H1 (cell line): ENCODE results near the gene ADCY2. TPM values are rescaled to one million over a fixed set of nuclear protein-coding genes. Genes with fewer than 3 reads are reported as not detected.

Source experiments
- BCL11A ChIP-seq, 2 experiments: IDR thresholded peaks; one replicate each; pipeline ENCODE4 v1.6.1; 2011; ENCODE audit warnings: low read depth in 2 of 2, low read length in 2 of 2, mild to moderate bottlenecking in 2 of 2
- CBX5 ChIP-seq: fragments of 300-800, 300-1000 bp; sonication (generic); IDR thresholded peaks from 2 replicates; pipeline ENCODE4 v1.7.1; 2016; ENCODE audit warnings: antibody characterized with exemption, low read length, low read depth
- EGR1 ChIP-seq: IDR thresholded peaks from 2 replicates; pipeline ENCODE4 v1.6.1; 2011; ENCODE audit warnings: low read depth, low read length, borderline replicate concordance
- POU5F1 ChIP-seq: IDR thresholded peaks from 2 replicates; pipeline ENCODE4 v1.6.1; 2011; ENCODE audit warnings: low read depth, mild to moderate bottlenecking, low read length, moderate library complexity
- SIX5 ChIP-seq: IDR thresholded peaks from 2 replicates; pipeline ENCODE4 v1.6.1; 2011; ENCODE audit warnings: mild to moderate bottlenecking, low read depth, low read length
- TEAD4 ChIP-seq: IDR thresholded peaks from 2 replicates; pipeline ENCODE4 v1.6.1; 2012; ENCODE audit warnings: low read depth, low read length, inconsistent platforms, mixed read lengths
- YY1 ChIP-seq: IDR thresholded peaks from 2 replicates; pipeline ENCODE4 v1.6.1; 2011; ENCODE audit warnings: low read depth, mild to moderate bottlenecking, low read length
- polyA plus RNA-seq, 7 experiments: library from polyadenylated mRNA; depleted of rRNA in 3 of 7; stranded (reverse) in 5 of 7; unstranded in 2 of 7; fragments of >200 nt in 5 of 7; fragments of 200-250 nt in 2 of 7; gene quantifications; 1 replicate in 5 of 7; 2 replicates in 1 of 7; 4 replicates in 1 of 7; pipeline versions ENCODE4 v1.2.1 to v1.2.3, GENCODE V29; 2011 to 2013; ENCODE audit warnings: missing spikeins in 2 of 7, mixed read lengths in 2 of 7
- total RNA-seq: library from RNA; stranded (reverse); fragmentation: NEBNext Ultra II Directional; extraction: Animal tissue kit (Norgen Biotek cat#: 25700); gene quantifications from 2 replicates; pipeline ENCODE4 v1.2.1, GENCODE V29; 2021

Gene ADCY2
- total and polyA plus RNA-seq, 2 of the 8 experiments (the other 6 are each of a cell fraction or from before 2014, with no cell fraction given), result 35.8 to 122 TPM

DNA sequence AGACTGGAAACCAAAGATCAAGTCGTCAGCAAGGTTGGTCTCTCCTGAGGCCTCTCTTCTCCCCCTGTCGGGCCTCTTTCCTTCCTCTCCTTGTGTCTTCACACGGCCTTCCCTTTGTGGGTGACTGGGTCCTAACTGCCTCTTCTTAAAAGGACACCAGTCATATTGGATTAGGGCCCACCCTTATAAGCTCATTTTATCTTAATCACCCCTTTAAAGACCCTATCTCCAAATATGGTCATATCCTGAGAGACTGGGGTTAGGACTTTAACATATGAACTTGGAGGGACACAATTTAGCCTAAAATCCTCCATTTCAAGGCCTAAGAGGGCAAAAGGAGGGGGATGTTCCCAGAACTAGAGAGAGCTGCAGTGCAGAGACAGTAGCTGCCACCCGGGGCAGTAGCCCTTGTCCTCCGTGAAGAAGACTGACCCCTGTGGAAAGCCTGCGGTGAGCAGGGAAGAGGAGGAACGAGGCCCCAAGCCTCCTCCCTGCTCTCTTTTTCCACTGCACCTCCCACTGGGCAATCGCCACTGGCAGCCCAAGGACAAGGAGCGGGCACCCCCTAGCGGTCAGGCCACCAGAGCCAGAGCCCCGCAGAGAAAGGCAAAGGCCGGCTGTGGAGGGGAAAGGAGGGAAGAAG is 420.1 kb downstream of the ADCY2 start (continued):
- TF ChIP-seq TEAD4, result no peak
- TF ChIP-seq EGR1, result 0 out of 2 replicates have a peak, but pooled peaks have one; percentile 7
- TF ChIP-seq SIX5, result no peak
- no peak for TF ChIP-seq BCL11A (IDR thresholded peaks at IDR 0.05; ENCODE audit: low read depth in 2 of 2, low read length in 2 of 2)
- no peak for TF ChIP-seq POU5F1
- TF ChIP-seq YY1, result peak; percentile 30; the same call in 1 of the 2 replicates
- TF ChIP-seq CBX5, result no peak
